Measurements from ENCODE around the gene NEAT1.

- TF ChIP-seq CTCF (IDR thresholded peaks at IDR 0.05) (no peak), POLR2A (IDR thresholded peaks at IDR 0.05) (no peak)
Observed at GRCh38 chr11:65417702-65418430, 4.7 kb upstream of the NEAT1 start.

All from body of pancreas (tissue), 4 donors.